Cardiac fibroblast (primary cell): ENCODE data around the gene SIGLEC11.

Experiments
- DNase-seq, 2 donors: peaks; one replicate each; pipeline versions ENCODE4 v3.0.0 to v3.0.0-alpha.2; 2010; ENCODE audit warnings: low read depth in 2 of 2
- H3K4me3 ChIP-seq, 2 donors: replicated peaks in 1 of 2; 1 replicate in 1 of 2; 2 replicates in 1 of 2; pipeline ENCODE4 v1.5.1; 2011; ENCODE audit warnings: low read depth in 2 of 2, low read length in 2 of 2, mild to moderate bottlenecking in 2 of 2, moderate library complexity in 1 of 2
- CTCF ChIP-seq: IDR thresholded peaks from one replicate; pipeline ENCODE4 v1.5.1; 2011; ENCODE audit warnings: low read depth, mild to moderate bottlenecking, low read length, inconsistent platforms

Gene SIGLEC11

GRCh38 chr19:49920624-49921363 lies 40.2 kb downstream of the SIGLEC11 start:
- no peak for TF ChIP-seq CTCF
- no peak for DNase-seq
- H3K4me3 ChIP-seq = no peak overlapping the region

- no peak for TF ChIP-seq CTCF
- no peak overlapping the region for H3K4me3 ChIP-seq
- DNase-seq = no peak
Observed at GRCh38 chr19:49918089-49918488, 42.9 kb downstream of the SIGLEC11 start.

DNA sequence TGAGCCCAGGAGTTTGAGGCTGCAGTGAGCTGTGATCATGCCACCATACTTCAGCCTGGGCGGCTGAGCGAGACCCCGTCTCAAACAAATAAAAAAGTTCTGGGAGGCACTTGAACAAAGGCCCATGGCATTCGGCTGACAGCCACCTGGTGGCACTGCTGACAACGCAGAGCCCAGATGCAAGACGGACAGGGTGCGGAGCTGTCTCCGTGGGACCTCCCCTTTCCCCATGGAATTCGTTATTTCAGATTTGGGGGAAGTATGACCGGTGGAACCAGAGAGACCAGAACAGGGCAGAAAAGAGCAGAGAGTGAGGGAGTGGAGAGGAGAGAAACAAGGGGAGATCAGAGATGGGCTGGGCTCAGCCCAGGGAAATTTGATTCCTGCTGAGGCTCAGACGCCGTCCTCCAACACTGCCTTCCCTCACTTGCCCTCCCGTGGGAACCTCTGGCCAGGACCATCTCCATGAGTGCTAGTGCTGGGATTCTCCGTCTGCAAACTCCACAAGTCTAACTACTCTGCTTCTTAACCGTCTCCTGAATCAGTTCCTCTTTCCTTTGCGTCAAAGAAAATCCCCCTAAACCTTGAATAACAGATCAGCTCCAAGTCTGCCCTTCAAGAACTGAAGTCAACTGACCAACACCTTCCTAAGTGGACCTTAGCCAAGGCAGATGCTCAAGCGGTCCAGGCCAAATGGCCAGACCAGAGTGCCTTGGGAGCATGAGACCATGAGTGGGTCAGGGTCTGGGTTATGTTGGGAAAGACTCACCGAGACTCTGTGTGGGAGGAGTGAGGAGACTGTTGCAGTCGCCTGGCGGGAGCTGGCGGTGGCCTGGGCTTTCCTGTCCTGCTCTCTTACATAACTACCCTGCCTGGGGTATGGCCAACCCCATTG lies 43.9 kb downstream of the SIGLEC11 start:
- no peak for DNase-seq
- H3K4me3 ChIP-seq = no peak overlapping the region
- peak; percentile 3 for TF ChIP-seq CTCF

DNA sequence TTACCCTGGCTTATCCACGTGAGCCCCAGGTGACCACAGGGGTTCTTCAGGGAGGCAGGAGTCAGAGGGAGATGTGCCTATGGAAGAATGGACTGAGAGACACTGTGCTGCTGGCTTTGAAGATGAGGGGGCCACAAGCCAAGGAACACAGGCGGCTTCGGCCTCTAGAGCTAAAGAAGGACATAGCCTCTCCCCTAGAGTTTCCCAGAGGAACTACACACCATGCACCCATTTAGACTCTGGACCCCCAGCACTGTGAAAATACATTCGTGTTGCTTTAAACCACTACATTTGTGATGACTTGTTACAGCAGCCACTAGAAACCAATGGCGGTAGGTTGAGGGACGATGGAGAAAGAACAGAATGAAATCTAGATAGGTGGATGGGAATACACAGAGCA lies 45.7 kb downstream of the SIGLEC11 start:
- no peak for DNase-seq
- no peak overlapping the region for H3K4me3 ChIP-seq
- peak; percentile 29 for TF ChIP-seq CTCF

DNA sequence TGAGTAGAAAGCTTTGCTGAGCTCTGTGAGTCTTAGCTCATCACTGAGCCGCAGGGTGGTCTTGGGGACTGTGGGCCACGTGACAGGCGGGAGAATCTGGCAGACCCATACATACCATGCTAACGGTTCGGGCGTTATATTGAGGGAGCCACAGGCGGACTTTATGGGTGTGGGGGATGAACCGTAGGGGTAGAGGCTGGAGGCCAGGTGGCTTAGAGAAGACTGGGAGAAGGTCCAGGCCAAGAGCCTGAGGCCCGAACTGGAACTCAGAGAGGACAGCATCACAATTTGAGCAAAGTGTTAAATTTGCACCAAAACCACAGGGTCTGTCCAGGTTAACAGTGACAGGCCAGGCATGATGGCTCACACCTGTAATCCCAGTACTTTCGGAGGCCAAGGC lies 47.3 kb downstream of the SIGLEC11 start:
- no peak overlapping the region for H3K4me3 ChIP-seq
- TF ChIP-seq CTCF = no peak
- DNase-seq = no peak

- TF ChIP-seq CTCF = no peak
- DNase-seq = no peak
- H3K4me3 ChIP-seq = no peak overlapping the region
Observed at GRCh38 chr19:49912965-49913685, 47.8 kb downstream of the SIGLEC11 start.
